ENCODE data around the gene CCSAP.

Gene CCSAP

GRCh38 chr1:229287267-229287666 lies 55.6 kb downstream of the CCSAP start:
- DNase-seq (ENCODE audit: low read depth), result no peak

GRCh38 chr1:229286099-229286766 lies 56.6 kb downstream of the CCSAP start:
- no peak for DNase-seq (ENCODE audit: low read depth)

- no peak for DNase-seq (ENCODE audit: low read depth)
Measured at GRCh38 chr1:229285440-229285839, 57.4 kb downstream of the CCSAP start.

GRCh38 chr1:229284887-229285286 lies 58.0 kb downstream of the CCSAP start:
- DNase-seq (ENCODE audit: low read depth), result no peak

- no peak for DNase-seq (ENCODE audit: low read depth)
Measured at GRCh38 chr1:229283183-229283611, 59.6 kb downstream of the CCSAP start.

GRCh38 chr1:229282295-229282823 lies 60.5 kb downstream of the CCSAP start:
- no peak for DNase-seq (ENCODE audit: low read depth)

- DNase-seq (ENCODE audit: low read depth), result no peak
Measured at GRCh38 chr1:229281339-229281926, 61.4 kb downstream of the CCSAP start.

GRCh38 chr1:229280921-229281320 lies 61.9 kb downstream of the CCSAP start:
- DNase-seq (ENCODE audit: low read depth), result no peak

GRCh38 chr1:229280037-229280828 lies 62.6 kb downstream of the CCSAP start:
- no peak for DNase-seq (ENCODE audit: low read depth)

- DNase-seq (ENCODE audit: low read depth), result no peak
Measured at GRCh38 chr1:229279242-229279641, 63.6 kb downstream of the CCSAP start.

GRCh38 chr1:229278120-229278741 lies 64.6 kb downstream of the CCSAP start:
- DNase-seq (ENCODE audit: low read depth), result no peak

GRCh38 chr1:229275005-229275404 lies 67.8 kb downstream of the CCSAP start:
- DNase-seq (ENCODE audit: low read depth), result no peak

- DNase-seq (ENCODE audit: low read depth), result no peak
Measured at GRCh38 chr1:229273507-229274232, 69.2 kb downstream of the CCSAP start.

GRCh38 chr1:229272164-229273158 lies 70.4 kb downstream of the CCSAP start:
- DNase-seq (ENCODE audit: low read depth), result no peak

GRCh38 chr1:229271448-229272159 lies 71.2 kb downstream of the CCSAP start:
- DNase-seq (ENCODE audit: low read depth), result peak; percentile 17
